Measurements from ENCODE around the gene KLK7.

KLK7 gene

GRCh38 chr19:50928831-50929230 is 54.9 kb downstream of the KLK7 start:
- DNase-seq = no peak

Measured in inflammatory macrophage treated with lipopolysaccharide for 1 hour (primary cell).